ENCODE data around the gene ELAVL2. TPM values are rescaled to one million over a fixed set of nuclear protein-coding genes. Genes with fewer than 3 reads are reported as not detected.

The ELAVL2 gene
- total RNA-seq, 1 donor from 2014 or later: 21.1 TPM

- no peaks in the 10 kb centered on the region for H4K20me1 ChIP-seq (ENCODE audit: low read depth)
- TF ChIP-seq EZH2 (IDR thresholded peaks at IDR 0.05): no peak
- no peak for TF ChIP-seq EZH2phosphoT487 (IDR thresholded peaks at IDR 0.05)
- TF ChIP-seq, protein P1, sequence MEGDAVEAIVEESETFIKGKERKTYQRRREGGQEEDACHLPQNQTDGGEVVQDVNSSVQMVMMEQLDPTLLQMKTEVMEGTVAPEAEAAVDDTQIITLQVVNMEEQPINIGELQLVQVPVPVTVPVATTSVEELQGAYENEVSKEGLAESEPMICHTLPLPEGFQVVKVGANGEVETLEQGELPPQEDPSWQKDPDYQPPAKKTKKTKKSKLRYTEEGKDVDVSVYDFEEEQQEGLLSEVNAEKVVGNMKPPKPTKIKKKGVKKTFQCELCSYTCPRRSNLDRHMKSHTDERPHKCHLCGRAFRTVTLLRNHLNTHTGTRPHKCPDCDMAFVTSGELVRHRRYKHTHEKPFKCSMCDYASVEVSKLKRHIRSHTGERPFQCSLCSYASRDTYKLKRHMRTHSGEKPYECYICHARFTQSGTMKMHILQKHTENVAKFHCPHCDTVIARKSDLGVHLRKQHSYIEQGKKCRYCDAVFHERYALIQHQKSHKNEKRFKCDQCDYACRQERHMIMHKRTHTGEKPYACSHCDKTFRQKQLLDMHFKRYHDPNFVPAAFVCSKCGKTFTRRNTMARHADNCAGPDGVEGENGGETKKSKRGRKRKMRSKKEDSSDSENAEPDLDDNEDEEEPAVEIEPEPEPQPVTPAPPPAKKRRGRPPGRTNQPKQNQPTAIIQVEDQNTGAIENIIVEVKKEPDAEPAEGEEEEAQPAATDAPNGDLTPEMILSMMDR (IDR thresholded peaks at IDR 0.05): no peak
- no peaks in the 10 kb centered on the region for H3K36me3 ChIP-seq
- DNase-seq (ENCODE audit: low spot score): no peak
- no peaks in the 10 kb centered on the region for H3K27me3 Mint-ChIP-seq (ENCODE audit: insufficient read depth, low read depth)
- no peak overlapping the region for H3K4me3 Mint-ChIP-seq
- H3K27ac Mint-ChIP-seq: no peak overlapping the region
- H3K36me3 Mint-ChIP-seq: peaks cover 7% of the 10 kb centered on the region
- H3K9ac ChIP-seq: no peak overlapping the region
- H3K4me1 ChIP-seq: peaks cover 9% of the 10 kb centered on the region
- H3K27me3 ChIP-seq: no peaks in the 10 kb centered on the region
- no peaks in the 10 kb centered on the region for H3K4me1 Mint-ChIP-seq
- no peak overlapping the region for H2AFZ ChIP-seq (replicated peaks)
- no peak overlapping the region for H3K4me2 ChIP-seq
- H3F3A ChIP-seq (ENCODE audit: low read depth): no peaks in the 10 kb centered on the region
- no peak overlapping the region for H3K27ac ChIP-seq
- H3K79me2 ChIP-seq (ENCODE audit: low read depth): peaks cover 19% of the 10 kb centered on the region
- H3K9me3 Mint-ChIP-seq: peaks cover 3% of the 10 kb centered on the region
- no peak overlapping the region for H3K4me3 ChIP-seq
- H3K9me3 ChIP-seq (ENCODE audit: low read depth): no peaks in the 10 kb centered on the region
Measured at GRCh38 chr9:23721466-23721865, 104.6 kb downstream of the ELAVL2 start.

DNA sequence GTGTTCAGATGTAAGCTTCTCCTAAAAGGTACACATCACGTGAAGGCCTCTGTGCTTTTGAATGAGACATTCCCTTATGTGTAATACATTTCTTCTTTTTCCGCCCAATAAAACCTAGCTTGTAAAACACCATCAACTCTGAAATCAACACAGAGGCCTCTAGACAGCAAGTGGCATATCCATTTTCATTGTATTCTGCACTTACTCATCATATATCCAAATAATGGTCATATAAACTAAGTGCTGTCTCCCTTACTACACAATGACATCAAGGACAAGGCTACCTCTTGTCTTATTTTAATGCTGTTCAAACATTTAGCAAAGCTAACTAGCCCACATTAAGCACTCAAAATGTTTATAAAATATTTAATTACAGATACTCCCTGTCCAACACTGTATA is 108.5 kb downstream of the ELAVL2 start:
- H3K27ac Mint-ChIP-seq: no peak overlapping the region
- no peak overlapping the region for H3K9ac ChIP-seq
- H3K36me3 Mint-ChIP-seq: no peaks in the 10 kb centered on the region
- no peaks in the 10 kb centered on the region for H3K27me3 ChIP-seq
- no peak overlapping the region for H3K4me3 ChIP-seq
- TF ChIP-seq, protein P1 (IDR thresholded peaks at IDR 0.05): no peak
- TF ChIP-seq EZH2phosphoT487 (IDR thresholded peaks at IDR 0.05) (no peak), EZH2 (IDR thresholded peaks at IDR 0.05) (no peak)
- no peaks in the 10 kb centered on the region for H3K27me3 Mint-ChIP-seq (ENCODE audit: insufficient read depth, low read depth)
- DNase-seq (ENCODE audit: low spot score): no peak
- H3K4me1 ChIP-seq: peaks cover 9% of the 10 kb centered on the region
- no peak overlapping the region for H3K4me3 Mint-ChIP-seq
- H3K4me2 ChIP-seq: no peak overlapping the region
- H3K79me2 ChIP-seq (ENCODE audit: low read depth): peaks cover 5% of the 10 kb centered on the region
- no peak overlapping the region for H3K27ac ChIP-seq
- H3K4me1 Mint-ChIP-seq: no peaks in the 10 kb centered on the region
- H3K9me3 ChIP-seq (ENCODE audit: low read depth): no peaks in the 10 kb centered on the region
- H3F3A ChIP-seq (ENCODE audit: low read depth): no peaks in the 10 kb centered on the region
- H2AFZ ChIP-seq (replicated peaks): no peak overlapping the region
- H3K9me3 Mint-ChIP-seq: no peaks in the 10 kb centered on the region
- no peaks in the 10 kb centered on the region for H3K36me3 ChIP-seq
- H4K20me1 ChIP-seq (ENCODE audit: low read depth): no peaks in the 10 kb centered on the region

DNA sequence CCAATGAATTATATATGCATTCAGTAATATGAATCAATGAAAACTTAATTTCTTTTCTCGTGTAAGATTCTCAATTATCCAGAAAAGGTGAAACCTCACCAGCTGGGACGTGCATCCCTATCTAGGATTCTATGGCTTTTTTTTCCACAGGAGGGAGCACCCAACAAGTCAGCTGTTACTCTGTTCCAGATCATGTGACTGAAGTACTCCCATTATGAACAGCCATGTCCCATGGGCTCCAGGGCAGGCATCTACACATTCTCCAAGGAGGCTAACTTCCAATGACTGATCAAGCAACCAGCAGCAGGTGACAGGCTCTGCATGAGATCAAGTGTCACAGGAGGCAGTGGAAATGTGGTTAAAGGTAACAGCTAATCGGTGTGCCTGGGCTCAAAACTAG is 118.8 kb downstream of the ELAVL2 start:
- no peak overlapping the region for H3K27ac Mint-ChIP-seq
- DNase-seq (ENCODE audit: low spot score): no peak
- H3K9me3 Mint-ChIP-seq: no peaks in the 10 kb centered on the region
- no peaks in the 10 kb centered on the region for H3K27me3 Mint-ChIP-seq (ENCODE audit: insufficient read depth, low read depth)
- Histone ChIP-seq H3K4me2 (no peak overlapping the region), H3K27me3 (no peaks in the 10 kb centered on the region), H4K20me1 (ENCODE audit: low read depth) (no peaks in the 10 kb centered on the region), H3K9ac (no peak overlapping the region), H2AFZ (replicated peaks) (no peak overlapping the region), H3K27ac (no peak overlapping the region), H3K36me3 (no peaks in the 10 kb centered on the region), H3K79me2 (ENCODE audit: low read depth) (no peaks in the 10 kb centered on the region), H3K4me1 (no peaks in the 10 kb centered on the region), H3K4me3 (no peak overlapping the region), H3K9me3 (ENCODE audit: low read depth) (no peaks in the 10 kb centered on the region), H3F3A (ENCODE audit: low read depth) (no peaks in the 10 kb centered on the region)
- no peak overlapping the region for H3K4me3 Mint-ChIP-seq
- TF ChIP-seq EZH2 (IDR thresholded peaks at IDR 0.05) (no peak), EZH2phosphoT487 (IDR thresholded peaks at IDR 0.05) (no peak)
- TF ChIP-seq, protein P1 (IDR thresholded peaks at IDR 0.05): no peak
- peaks cover 12% of the 10 kb centered on the region for H3K36me3 Mint-ChIP-seq
- H3K4me1 Mint-ChIP-seq: no peaks in the 10 kb centered on the region
